ENCODE measurements around the gene EVI5. TPM values are rescaled to one million over a fixed set of nuclear protein-coding genes. Genes with fewer than 3 reads are reported as not detected.

EVI5 gene
- total and polyA plus RNA-seq, 10 of the 15 experiments (the other 5 are each of a cell fraction or from before 2014, with no cell fraction given): 0.27 to 6.8 (median 1.7) TPM

GRCh38 chr1:92461364-92462097, 323.4 kb downstream of the EVI5 start (continued):
- no peak for TF ChIP-seq IRF3 (IDR thresholded peaks at IDR 0.05)
- TF ChIP-seq IRF4 (IDR thresholded peaks at IDR 0.05; ENCODE audit: low read depth, low read length): no peak
- no peak; the same call in 1 of the 2 replicates for TF ChIP-seq ZSCAN29 (IDR thresholded peaks at IDR 0.05)
- no peak for TF ChIP-seq PBX3 (IDR thresholded peaks at IDR 0.05; ENCODE audit: insufficient replicate concordance, low read depth, low read length)
- TF ChIP-seq NRF1 (conservative IDR thresholded peaks at IDR 0.05; ENCODE audit: low read depth, low read length): no peak
- no peak for TF ChIP-seq YBX1 (IDR thresholded peaks at IDR 0.05)
- TF ChIP-seq HSF1 (IDR thresholded peaks at IDR 0.05; ENCODE audit: low read depth, low read length): no peak
- TF ChIP-seq ZNF622 (IDR thresholded peaks at IDR 0.05): no peak
- peak; percentile 73 for TF ChIP-seq MEF2B (IDR thresholded peaks at IDR 0.05; ENCODE audit: partially characterized antibody, poor library complexity, severe bottlenecking)
- TF ChIP-seq DPF2 (IDR thresholded peaks at IDR 0.05): 0 out of 2 replicates have a peak, but pooled peaks have one; percentile 32
- TF ChIP-seq GATAD2B (conservative IDR thresholded peaks at IDR 0.05; ENCODE audit: low read depth): no peak; the same call in 1 of the 2 replicates
- no peak for TF ChIP-seq MAX (IDR thresholded peaks at IDR 0.05; ENCODE audit: low read depth, low read length)
- no peak for TF ChIP-seq SRF (IDR thresholded peaks at IDR 0.05; ENCODE audit: low read depth in 2 of 2, low read length in 2 of 2)
- TF ChIP-seq SMAD5 (IDR thresholded peaks at IDR 0.05; ENCODE audit: low read depth): no peak
- TF ChIP-seq MEF2A (IDR thresholded peaks at IDR 0.05; ENCODE audit: insufficient read depth, low read depth, low read length): peak; percentile 60; the same call in 1 of the 2 replicates
- TF ChIP-seq YY1 (IDR thresholded peaks at IDR 0.05; ENCODE audit: low read depth, low read length): no peak
- no peak for TF ChIP-seq ZBTB4 (CRISPR knock-in tag; IDR thresholded peaks at IDR 0.05)
- TF ChIP-seq ELK1 (IDR thresholded peaks at IDR 0.05; ENCODE audit: low read depth, low read length): no peak
- no peak for TF ChIP-seq ZBED1 (IDR thresholded peaks at IDR 0.05; ENCODE audit: borderline replicate concordance)
- TF ChIP-seq ZBTB33 (IDR thresholded peaks at IDR 0.05): no peak
